ACC112 (cell line): ENCODE data around the gene FCER2.

ENCODE experiments used
- H2AFZ ChIP-seq: fragments of 200-600 bp; sonication (generic); one replicate; pipeline ENCODE4 v1.6.0; 2017; ENCODE audit warnings: antibody characterized with exemption, low read length; ENCODE audit not compliant: unreplicated experiment
- H3K27ac ChIP-seq: fragments of 200-600 bp; sonication (generic); 2 replicates; pipeline ENCODE4 v1.5.1; 2014; ENCODE audit warnings: low read depth, mild to moderate bottlenecking, antibody characterized with exemption, low read length, moderate library complexity
- H3K27me3 ChIP-seq: fragments of 200-600 bp; sonication (generic); 2 replicates; pipeline ENCODE4 v1.6.1; 2014; ENCODE audit warnings: mild to moderate bottlenecking, antibody characterized with exemption, low read length, moderate library complexity, mixed read lengths; ENCODE audit not compliant: insufficient read depth
- H3K36me3 ChIP-seq: fragments of 200-600 bp; sonication (generic); 2 replicates; pipeline ENCODE4 v1.6.1; 2016; ENCODE audit warnings: mild to moderate bottlenecking, antibody characterized with exemption, low read length, moderate library complexity, mixed read lengths; ENCODE audit not compliant: insufficient read depth
- H3K4me1 ChIP-seq: fragments of 200-600 bp; sonication (generic); one replicate; pipeline ENCODE4 v1.6.1; 2016; ENCODE audit warnings: low read length, mixed read lengths; ENCODE audit not compliant: insufficient read depth, unreplicated experiment, control insufficient read depth
- H3K4me3 ChIP-seq: fragments of 200-600 bp; sonication (generic); 2 replicates; pipeline ENCODE4 v1.5.1; 2014; ENCODE audit warnings: mild to moderate bottlenecking, low read depth, low read length
- H3K79me2 ChIP-seq: fragments of 200-600 bp; sonication (generic); one replicate; pipeline ENCODE4 v1.6.0; 2016; ENCODE audit warnings: low read length; ENCODE audit not compliant: control insufficient read depth, unreplicated experiment, insufficient read depth

The FCER2 gene

GRCh38 chr19:7742991-7743390 lies 41.1 kb upstream of the FCER2 start:
- Histone ChIP-seq H3K27me3 (peaks cover 25% of the 10 kb centered on the region), H3K79me2 (no peaks in the 10 kb centered on the region), H3K27ac (no peak overlapping the region), H2AFZ (no peak overlapping the region), H3K4me1 (no peaks in the 10 kb centered on the region), H3K4me3 (no peak overlapping the region), H3K36me3 (no peaks in the 10 kb centered on the region)

- no peaks in the 10 kb centered on the region for H3K36me3 ChIP-seq
- no peak overlapping the region for H2AFZ ChIP-seq
- no peaks in the 10 kb centered on the region for H3K4me1 ChIP-seq
- H3K4me3 ChIP-seq = no peak overlapping the region
- H3K27me3 ChIP-seq = peaks cover 25% of the 10 kb centered on the region
- H3K79me2 ChIP-seq = no peaks in the 10 kb centered on the region
- no peak overlapping the region for H3K27ac ChIP-seq
These were observed 40.6 kb upstream of the FCER2 start for GRCh38 chr19:7742575-7742974.

- Histone ChIP-seq H2AFZ (no peak overlapping the region), H3K27ac (no peak overlapping the region), H3K4me1 (no peaks in the 10 kb centered on the region), H3K79me2 (no peaks in the 10 kb centered on the region), H3K36me3 (no peaks in the 10 kb centered on the region), H3K4me3 (no peak overlapping the region), H3K27me3 (peaks cover 28% of the 10 kb centered on the region)
These were observed 38.7 kb upstream of the FCER2 start for GRCh38 chr19:7740682-7741054.

GRCh38 chr19:7739801-7740681 lies 38.1 kb upstream of the FCER2 start:
- Histone ChIP-seq H2AFZ (no peak overlapping the region), H3K36me3 (no peaks in the 10 kb centered on the region), H3K4me1 (no peaks in the 10 kb centered on the region), H3K27ac (no peak overlapping the region), H3K79me2 (no peaks in the 10 kb centered on the region), H3K4me3 (no peak overlapping the region), H3K27me3 (peaks cover 32% of the 10 kb centered on the region)

- Histone ChIP-seq H3K36me3 (no peaks in the 10 kb centered on the region), H3K4me1 (no peaks in the 10 kb centered on the region), H3K79me2 (no peaks in the 10 kb centered on the region), H3K4me3 (no peak overlapping the region), H2AFZ (no peak overlapping the region), H3K27ac (no peak overlapping the region), H3K27me3 (peaks cover 32% of the 10 kb centered on the region)
These were observed 37.4 kb upstream of the FCER2 start for GRCh38 chr19:7739211-7739755.

GRCh38 chr19:7738023-7738422 lies 36.1 kb upstream of the FCER2 start:
- no peaks in the 10 kb centered on the region for H3K36me3 ChIP-seq
- H3K27me3 ChIP-seq = peaks cover 38% of the 10 kb centered on the region
- H3K4me1 ChIP-seq = no peaks in the 10 kb centered on the region
- no peak overlapping the region for H3K27ac ChIP-seq
- no peak overlapping the region for H3K4me3 ChIP-seq
- H2AFZ ChIP-seq = no peak overlapping the region
- no peaks in the 10 kb centered on the region for H3K79me2 ChIP-seq

GRCh38 chr19:7737215-7737614 lies 35.3 kb upstream of the FCER2 start:
- Histone ChIP-seq H2AFZ (no peak overlapping the region), H3K27me3 (peaks cover 37% of the 10 kb centered on the region), H3K79me2 (no peaks in the 10 kb centered on the region), H3K4me1 (no peaks in the 10 kb centered on the region), H3K4me3 (no peak overlapping the region), H3K36me3 (no peaks in the 10 kb centered on the region), H3K27ac (no peak overlapping the region)

GRCh38 chr19:7736148-7736547 lies 34.2 kb upstream of the FCER2 start:
- Histone ChIP-seq H3K4me3 (no peak overlapping the region), H2AFZ (no peak overlapping the region), H3K27me3 (peaks cover 47% of the 10 kb centered on the region), H3K36me3 (no peaks in the 10 kb centered on the region), H3K27ac (no peak overlapping the region), H3K4me1 (no peaks in the 10 kb centered on the region), H3K79me2 (no peaks in the 10 kb centered on the region)

GRCh38 chr19:7734220-7735203 lies 32.6 kb upstream of the FCER2 start:
- Histone ChIP-seq H3K4me3 (no peak overlapping the region), H3K27me3 (peaks cover 49% of the 10 kb centered on the region), H3K79me2 (no peaks in the 10 kb centered on the region), H3K4me1 (no peaks in the 10 kb centered on the region), H3K27ac (no peak overlapping the region), H2AFZ (no peak overlapping the region), H3K36me3 (no peaks in the 10 kb centered on the region)

GRCh38 chr19:7733376-7733775 lies 31.4 kb upstream of the FCER2 start:
- Histone ChIP-seq H3K27me3 (peaks cover 56% of the 10 kb centered on the region), H3K36me3 (no peaks in the 10 kb centered on the region), H3K27ac (no peak overlapping the region), H3K79me2 (no peaks in the 10 kb centered on the region), H3K4me1 (no peaks in the 10 kb centered on the region), H2AFZ (no peak overlapping the region), H3K4me3 (no peak overlapping the region)
